H9 (cell line): ENCODE measurements around the gene CSMD2. TPM values are rescaled to one million over a fixed set of nuclear protein-coding genes. Genes with fewer than 3 reads are reported as not detected.

Source experiments
- DNase-seq: peaks from one replicate; pipeline ENCODE4 v3.0.0-alpha.2; 2017
- H2AFZ ChIP-seq: one replicate; pipeline ENCODE4 v1.6.1; 2013; ENCODE audit warnings: mild to moderate bottlenecking, low read length, control low read depth, moderate library complexity
- H2AK5ac ChIP-seq: 2 replicates; pipeline ENCODE4 v1.6.1; 2013; ENCODE audit warnings: low read length, control low read depth, mixed read lengths; ENCODE audit not compliant: insufficient read length
- H2BK120ac ChIP-seq: one replicate; pipeline ENCODE4 v1.6.1; 2013; ENCODE audit warnings: low read depth, mild to moderate bottlenecking, low read length, control low read depth, inconsistent platforms; ENCODE audit not compliant: poor library complexity, severe bottlenecking
- H2BK12ac ChIP-seq: 2 replicates; pipeline ENCODE4 v1.6.1; 2013; ENCODE audit warnings: low read length, control low read depth, mixed read lengths, low read depth; ENCODE audit not compliant: insufficient read length
- H2BK15ac ChIP-seq: 2 replicates; pipeline ENCODE4 v1.6.1; 2013; ENCODE audit warnings: low read depth, low read length, control low read depth
- H2BK20ac ChIP-seq: one replicate; pipeline ENCODE4 v1.6.1; 2013; ENCODE audit warnings: low read depth, mild to moderate bottlenecking, low read length, control low read depth, inconsistent platforms; ENCODE audit not compliant: poor library complexity, severe bottlenecking
- H2BK5ac ChIP-seq: 2 replicates; pipeline ENCODE4 v1.6.1; 2013; ENCODE audit warnings: low read length, control low read depth, mixed read lengths; ENCODE audit not compliant: insufficient read length
- H3K14ac ChIP-seq: 2 replicates; pipeline ENCODE4 v1.6.1; 2013; ENCODE audit warnings: low read length, control low read depth; ENCODE audit not compliant: insufficient read depth
- H3K18ac ChIP-seq: 2 replicates; pipeline ENCODE4 v1.6.1; 2013; ENCODE audit warnings: low read depth, mild to moderate bottlenecking, mixed read lengths, low read length, control low read depth; ENCODE audit not compliant: insufficient read length
- H3K23ac ChIP-seq: 2 replicates; pipeline ENCODE4 v1.6.1; 2013; ENCODE audit warnings: low read length, control low read depth, mixed read lengths, low read depth; ENCODE audit not compliant: insufficient read length
- H3K23me2 ChIP-seq: 2 replicates; pipeline ENCODE4 v1.6.1; 2013; ENCODE audit warnings: low read depth, mild to moderate bottlenecking, mixed read lengths, low read length, control low read depth; ENCODE audit not compliant: insufficient read length, poor library complexity, severe bottlenecking
- H3K27ac ChIP-seq: 2 replicates; pipeline ENCODE4 v1.5.1; 2013; ENCODE audit warnings: low read length, control low read depth, mixed read lengths, low read depth; ENCODE audit not compliant: insufficient read length
- H3K27me3 ChIP-seq: 2 replicates; pipeline ENCODE4 v1.6.1; 2013; ENCODE audit warnings: low read length, control low read depth, inconsistent platforms; ENCODE audit not compliant: insufficient read depth
- H3K4ac ChIP-seq: 2 replicates; pipeline ENCODE4 v1.6.1; 2013; ENCODE audit warnings: low read depth, mild to moderate bottlenecking, control low read depth, inconsistent platforms, low read length, moderate library complexity
- H3K4me1 ChIP-seq: 2 replicates; pipeline ENCODE4 v1.6.1; 2013; ENCODE audit warnings: low read length, control low read depth, inconsistent platforms; ENCODE audit not compliant: insufficient read depth
- H3K4me2 ChIP-seq: 2 replicates; pipeline ENCODE4 v1.6.1; 2013; ENCODE audit warnings: low read length, control low read depth, mixed read lengths; ENCODE audit not compliant: insufficient read length, insufficient read depth
- H3K56ac ChIP-seq: 2 replicates; pipeline ENCODE4 v1.6.1; 2013; ENCODE audit warnings: low read depth, mild to moderate bottlenecking, mixed read lengths, low read length, control low read depth; ENCODE audit not compliant: insufficient read length
- H3K79me1 ChIP-seq: 2 replicates; pipeline ENCODE4 v1.6.1; 2013; ENCODE audit warnings: low read depth, mild to moderate bottlenecking, moderate library complexity, low read length, control low read depth, inconsistent platforms; ENCODE audit not compliant: insufficient read depth, poor library complexity, severe bottlenecking
- H3K79me2 ChIP-seq: 2 replicates; pipeline ENCODE4 v1.6.1; 2013; ENCODE audit warnings: low read length, control low read depth, inconsistent platforms; ENCODE audit not compliant: insufficient read depth
- H3K9ac ChIP-seq: 2 replicates; pipeline ENCODE4 v1.6.1; 2013; ENCODE audit warnings: low read length, control low read depth, mixed read lengths; ENCODE audit not compliant: insufficient read length; ENCODE audit errors: extremely low read depth
- H3K9me3 ChIP-seq: one replicate; pipeline ENCODE4 v1.6.1; 2013; ENCODE audit warnings: low read depth, low read length, inconsistent platforms; ENCODE audit not compliant: control insufficient read depth
- H3T11ph ChIP-seq: one replicate; pipeline ENCODE4 v1.6.1; 2013; ENCODE audit warnings: mild to moderate bottlenecking, low read length, control low read depth, inconsistent platforms
- H4K20me1 ChIP-seq: one replicate; pipeline ENCODE4 v1.6.1; 2013; ENCODE audit not compliant: control insufficient read depth, insufficient read length, insufficient read depth
- H4K5ac ChIP-seq: 2 replicates; pipeline ENCODE4 v1.6.1; 2013; ENCODE audit warnings: low read depth, mild to moderate bottlenecking, mixed read lengths, low read length, control low read depth; ENCODE audit not compliant: insufficient read length
- H4K8ac ChIP-seq: replicated peaks from 2 replicates; pipeline ENCODE4 v1.6.1; 2013; ENCODE audit warnings: low read length, control low read depth, mixed read lengths, low read depth; ENCODE audit not compliant: insufficient read length
- H4K91ac ChIP-seq: 2 replicates; pipeline ENCODE4 v1.6.1; 2013; ENCODE audit warnings: low read depth, mild to moderate bottlenecking, moderate library complexity, mixed read lengths, low read length, control low read depth; ENCODE audit not compliant: insufficient read length
- H3K27ac Mint-ChIP-seq, 3 experiments: 2 replicates in 2 of 3; 3 replicates in 1 of 3; pipeline ENCODE4 v1.8.0; 2020 to 2021; ENCODE audit warnings: mixed read lengths in 3 of 3, mild to moderate bottlenecking in 1 of 3, moderate library complexity in 1 of 3
- H3K27me3 Mint-ChIP-seq: 2 replicates; pipeline ENCODE4 v1.8.0; 2021; ENCODE audit warnings: low read depth, mild to moderate bottlenecking, moderate library complexity, mixed read lengths
- H3K36me3 Mint-ChIP-seq, 3 experiments: 2 replicates in 2 of 3; 3 replicates in 1 of 3; pipeline ENCODE4 v1.8.0; 2020 to 2021; ENCODE audit warnings: low read depth in 3 of 3, mixed read lengths in 3 of 3; ENCODE audit not compliant: insufficient read depth in 1 of 3
- H3K4me1 Mint-ChIP-seq, 2 experiments: 2 replicates each; pipeline ENCODE4 v1.8.0; 2020; ENCODE audit warnings: mixed read lengths in 2 of 2
- H3K4me3 Mint-ChIP-seq, 2 experiments: 2 replicates in 1 of 2; 3 replicates in 1 of 2; pipeline ENCODE4 v1.8.0; 2020 to 2021; ENCODE audit warnings: mild to moderate bottlenecking in 2 of 2, mixed read lengths in 2 of 2, moderate library complexity in 1 of 2
- H3K9me3 Mint-ChIP-seq, 2 experiments: 2 replicates in 1 of 2; 3 replicates in 1 of 2; pipeline ENCODE4 v1.8.0; 2020; ENCODE audit warnings: mild to moderate bottlenecking in 2 of 2, mixed read lengths in 2 of 2, moderate library complexity in 1 of 2
- CTCF ChIP-seq: fragments of 200-600 bp; sonication (generic); conservative IDR thresholded peaks from 3 replicates; pipeline ENCODE4 v1.8.0; 2021; ENCODE audit warnings: antibody characterized with exemption, mild to moderate bottlenecking
- WGBS: extraction: QIAGEN DNeasy Blood & Tissue Kit; methylation state at CpG from one replicate; pipeline ENCODE4 v1.1.7; 2013; ENCODE audit warnings: missing lambda C conversion rate, low lambda C conversion rate, mixed read lengths; ENCODE audit not compliant: insufficient read length; ENCODE audit errors: extremely low coverage; 5-methylcytosine and 5-hydroxymethylcytosine counted together
- total RNA-seq: library from RNA; stranded (reverse); gene quantifications from 2 replicates; pipeline ENCODE4 v1.2.1, GENCODE V29; 2021

The CSMD2 gene
- total RNA-seq, 1 experiment from 2014 or later: 6.4 TPM

GRCh38 chr1:33698361-33699035 is 466.5 kb downstream of the CSMD2 start:
- Histone ChIP-seq H2BK5ac (no peak overlapping the region), H3K14ac (no peak overlapping the region), H3K9me3 (no peaks in the 10 kb centered on the region), H3K27me3 (no peaks in the 10 kb centered on the region), H4K8ac (no peak overlapping the region), H4K20me1 (no peaks in the 10 kb centered on the region), H2BK120ac (no peak overlapping the region), H3K27ac (no peak overlapping the region), H2AK5ac (no peak overlapping the region), H3K79me2 (no peaks in the 10 kb centered on the region), H2BK12ac (no peak overlapping the region), H3K79me1 (no peaks in the 10 kb centered on the region), H3K18ac (no peak overlapping the region), H3K4me2 (no peak overlapping the region), H2BK15ac (no peak overlapping the region), H3K4me1 (no peaks in the 10 kb centered on the region), H3K23ac (no peak overlapping the region), H3K56ac (no peak overlapping the region), H3T11ph (no peak overlapping the region), H3K9ac (no peak overlapping the region), H3K4ac (no peak overlapping the region), H4K91ac (no peak overlapping the region), H3K23me2 (no peaks in the 10 kb centered on the region), H2AFZ (no peak overlapping the region), H2BK20ac (no peak overlapping the region), H4K5ac (no peak overlapping the region)
- H3K4me1 Mint-ChIP-seq: no peaks in the 10 kb centered on the region
- no CpG with 5 or more reads among the region's 14 CpGs for WGBS
- no peak for TF ChIP-seq CTCF
- no peak overlapping the region for H3K4me3 Mint-ChIP-seq
- no peaks in the 10 kb centered on the region for H3K9me3 Mint-ChIP-seq
- peaks cover 0 to 15% (median 8%) of the 10 kb centered on the region in 3 experiments; a peak in 6 of 7 replicates for H3K36me3 Mint-ChIP-seq
- no peaks in the 10 kb centered on the region for H3K27me3 Mint-ChIP-seq
- no peak overlapping the region for H3K27ac Mint-ChIP-seq
- no peak for DNase-seq
